ENCODE data around the gene MGRN1. TPM values are rescaled to one million over a fixed set of nuclear protein-coding genes. Genes with fewer than 3 reads are reported as not detected.
"Not testable (repeated sequence)": the region's sequence is repeated elsewhere in the genome, so short reads cannot be mapped to it uniquely, and the experiment has no call there.

The MGRN1 gene
- total and polyA plus RNA-seq, 2 donors (not counting 1 experiment from before 2014, with no cell fraction given) = 5.4 to 26.1 TPM

GRCh38 chr16:4737545-4737944, 112.9 kb downstream of the MGRN1 start:
- Histone ChIP-seq H3K4me3 (replicated peaks in 1 of 4; ENCODE audit: control extremely low read depth in 1 of 4, insufficient read depth in 1 of 4, low read depth in 3 of 4, low read length in 4 of 4) (no peak overlapping the region), H3K27ac (ENCODE audit: insufficient read depth, low read length) (no peak overlapping the region), H3K27me3 (ENCODE audit: control insufficient read depth, insufficient read depth, low read length) (no peaks in the 10 kb centered on the region), H3K4me1 (ENCODE audit: control insufficient read depth, extremely low read depth, insufficient read depth, low read length) (peaks cover 2% of the 10 kb centered on the region), H3K36me3 (ENCODE audit: control insufficient read depth, insufficient read depth, low read length) (no peaks in the 10 kb centered on the region), H3K79me2 (ENCODE audit: control insufficient read depth, insufficient read depth, low read length) (peaks cover 7% of the 10 kb centered on the region), H4K20me1 (ENCODE audit: control insufficient read depth, extremely low read depth, insufficient read depth, low read length) (no peaks in the 10 kb centered on the region), H3K4me2 (ENCODE audit: extremely low read depth, insufficient read depth, low read length) (no peak overlapping the region), H3K9me3 (ENCODE audit: control insufficient read depth, insufficient read depth, low read depth, low read length) (no peaks in the 10 kb centered on the region), H3K9ac (ENCODE audit: insufficient read depth, low read length) (no peak overlapping the region), H2AFZ (ENCODE audit: low read length) (no peak overlapping the region)
- TF ChIP-seq EZH2 (IDR thresholded peaks at IDR 0.05; ENCODE audit: low read length, missing control alignments) (no peak), CTCF (conservative IDR thresholded peaks at IDR 0.05 in 1 of 2, IDR thresholded peaks at IDR 0.05 in 1 of 2; ENCODE audit: low read depth in 1 of 2, low read length in 2 of 2) (no peak)
- no peak for DNase-seq (ENCODE audit: low read depth in 2 of 2)

GRCh38 chr16:4738370-4738769, 113.7 kb downstream of the MGRN1 start:
- H3K9me3 ChIP-seq (ENCODE audit: control insufficient read depth, insufficient read depth, low read depth, low read length); DNase-seq (ENCODE audit: low read depth in 2 of 2); H3K27ac ChIP-seq (ENCODE audit: insufficient read depth, low read length); H2AFZ ChIP-seq (ENCODE audit: low read length); H4K20me1 ChIP-seq (ENCODE audit: control insufficient read depth, extremely low read depth, insufficient read depth, low read length); H3K36me3 ChIP-seq (ENCODE audit: control insufficient read depth, insufficient read depth, low read length); H3K4me3 ChIP-seq (replicated peaks in 1 of 4; ENCODE audit: control extremely low read depth in 1 of 4, insufficient read depth in 1 of 4, low read depth in 3 of 4, low read length in 4 of 4); H3K9ac ChIP-seq (ENCODE audit: insufficient read depth, low read length); H3K79me2 ChIP-seq (ENCODE audit: control insufficient read depth, insufficient read depth, low read length); H3K4me1 ChIP-seq (ENCODE audit: control insufficient read depth, extremely low read depth, insufficient read depth, low read length); H3K4me2 ChIP-seq (ENCODE audit: extremely low read depth, insufficient read depth, low read length); H3K27me3 ChIP-seq (ENCODE audit: control insufficient read depth, insufficient read depth, low read length): not testable (repeated sequence)

Other genes with a start within 250 kb of the MGRN1 start
- 5.4 and 11.1 TPM in 2 replicates for gene CORO7, start 208.2 kb upstream of the MGRN1 start, total RNA-seq
- gene CORO7, start 208.2 kb upstream of the MGRN1 start, polyA plus RNA-seq = 5.6 and 6.1 TPM in 2 replicates
- gene DNAJA3, start 199.0 kb upstream of the MGRN1 start, total RNA-seq = 59.8 and 66.1 TPM in 2 replicates
- 27.8 and 39.8 TPM in 2 replicates for gene DNAJA3, start 199.0 kb upstream of the MGRN1 start, polyA plus RNA-seq
- 71.7 and 73.5 TPM in 2 replicates for gene NMRAL1, start 150.2 kb upstream of the MGRN1 start, total RNA-seq
- 33.6 and 42.0 TPM in 2 replicates for gene NMRAL1, start 150.2 kb upstream of the MGRN1 start, polyA plus RNA-seq
- gene HMOX2, start 148.4 kb upstream of the MGRN1 start, total RNA-seq = 40.0 and 40.6 TPM in 2 replicates
- gene HMOX2, start 148.4 kb upstream of the MGRN1 start, polyA plus RNA-seq = 45.7 and 54.7 TPM in 2 replicates
- gene CDIP1, start 86.1 kb upstream of the MGRN1 start, total RNA-seq = 4.9 and 12.2 TPM in 2 replicates
- gene CDIP1, start 86.1 kb upstream of the MGRN1 start, polyA plus RNA-seq = 6.3 and 11.7 TPM in 2 replicates
- under 0.01 TPM in 2 replicates for gene C16orf96, start 68.5 kb upstream of the MGRN1 start, total RNA-seq
- gene C16orf96, start 68.5 kb upstream of the MGRN1 start, polyA plus RNA-seq = 0.01 TPM in 1 of 2 replicates, not detected in the other
- gene UBALD1, start 9.9 kb upstream of the MGRN1 start, total RNA-seq = 3.6 and 4.4 TPM in 2 replicates
- gene UBALD1, start 9.9 kb upstream of the MGRN1 start, polyA plus RNA-seq = 2.2 and 3.7 TPM in 2 replicates
- gene NUDT16L1, start 68.7 kb downstream of the MGRN1 start, total RNA-seq = 17.2 and 21.5 TPM in 2 replicates
- 14.0 and 19.7 TPM in 2 replicates for gene NUDT16L1, start 68.7 kb downstream of the MGRN1 start, polyA plus RNA-seq
- gene ANKS3, start 109.4 kb downstream of the MGRN1 start, total RNA-seq = 26.2 and 26.3 TPM in 2 replicates
- 8.4 and 11.9 TPM in 2 replicates for gene ANKS3, start 109.4 kb downstream of the MGRN1 start, polyA plus RNA-seq
- gene DNAAF8, start 109.7 kb downstream of the MGRN1 start, total RNA-seq = 0.26 and 0.50 TPM in 2 replicates
- 0.84 and 0.95 TPM in 2 replicates for gene DNAAF8, start 109.7 kb downstream of the MGRN1 start, polyA plus RNA-seq
- 6.9 and 7.1 TPM in 2 replicates for gene ZNF500, start 142.3 kb downstream of the MGRN1 start, total RNA-seq
- gene ZNF500, start 142.3 kb downstream of the MGRN1 start, polyA plus RNA-seq = 3.1 TPM in 2 replicates
- not detected in 2 replicates for gene SEPTIN12, start 163.5 kb downstream of the MGRN1 start, total RNA-seq
- not detected in 2 replicates for gene SEPTIN12, start 163.5 kb downstream of the MGRN1 start, polyA plus RNA-seq
- not detected in 2 replicates for gene SMIM22, start 170.5 kb downstream of the MGRN1 start, total RNA-seq
- not detected in 2 replicates for gene SMIM22, start 170.5 kb downstream of the MGRN1 start, polyA plus RNA-seq
- gene ROGDI, start 177.8 kb downstream of the MGRN1 start, total RNA-seq = 11.6 and 13.0 TPM in 2 replicates
- 8.6 and 9.2 TPM in 2 replicates for gene ROGDI, start 177.8 kb downstream of the MGRN1 start, polyA plus RNA-seq
- 39.6 and 40.8 TPM in 2 replicates for gene GLYR1, start 222.5 kb downstream of the MGRN1 start, total RNA-seq
- 28.6 and 42.2 TPM in 2 replicates for gene GLYR1, start 222.5 kb downstream of the MGRN1 start, polyA plus RNA-seq
- gene UBN1, start 222.7 kb downstream of the MGRN1 start, total RNA-seq = 19.5 and 21.1 TPM in 2 replicates
- gene UBN1, start 222.7 kb downstream of the MGRN1 start, polyA plus RNA-seq = 13.6 and 15.3 TPM in 2 replicates

All from fibroblast of lung (primary cell).